ENCODE measurements around the gene PAQR3. TPM values are rescaled to one million over a fixed set of nuclear protein-coding genes. Genes with fewer than 3 reads are reported as not detected.
"Not testable (repeated sequence)": the region's sequence is repeated elsewhere in the genome, so short reads cannot be mapped to it uniquely, and the experiment has no call there.

The PAQR3 gene
- total RNA-seq, 4 donors from 2014 or later = 37.8 to 59.3 (median 42.8) TPM

- Histone ChIP-seq H3K27me3 (no peaks in the 10 kb centered on the region), H3K36me3 (peaks cover 11 to 71% (median 39%) of the 10 kb centered on the region in 4 donors), H3K4me3 (no peak overlapping the region), H3K27ac (replicated peaks in 1 of 4) (no peak overlapping the region), H3K9me3 (no peaks in the 10 kb centered on the region), H3K4me1 (no peaks in the 10 kb centered on the region)
- intact Hi-C loops (cut with DNase I) = no loop called here
- 77% methylated on average over 4 of the region's 4 CpGs for WGBS
- TF ChIP-seq POLR2A (IDR thresholded peaks at IDR 0.05; ENCODE audit: low read depth) (no peak), POLR2AphosphoS5 (IDR thresholded peaks at IDR 0.05) (no peak), CTCF (IDR thresholded peaks at IDR 0.05) (peak in 1 of 3 experiments; percentile 2), EP300 (IDR thresholded peaks at IDR 0.05) (no peak)
- DNase-seq (ENCODE audit: extremely low spot score) = no peak
Observed at GRCh38 chr4:78923464-78924312, 15.6 kb downstream of the PAQR3 start.

- no peak overlapping the region for H3K4me3 ChIP-seq
- H3K9me3 ChIP-seq = no peaks in the 10 kb centered on the region
- H3K36me3 ChIP-seq = peaks cover 7 to 64% (median 35%) of the 10 kb centered on the region in 4 donors
- no peaks in the 10 kb centered on the region for H3K27me3 ChIP-seq
- no peaks in the 10 kb centered on the region for H3K4me1 ChIP-seq
- TF ChIP-seq POLR2A (IDR thresholded peaks at IDR 0.05; ENCODE audit: low read depth) = no peak
- TF ChIP-seq EP300 (IDR thresholded peaks at IDR 0.05) = no peak
- TF ChIP-seq CTCF (IDR thresholded peaks at IDR 0.05) = no peak
- TF ChIP-seq POLR2AphosphoS5 (IDR thresholded peaks at IDR 0.05) = no peak
- WGBS = 88% methylated on average over 4 of the region's 4 CpGs
- intact Hi-C loops (cut with DNase I) = no loop called here
- H3K27ac ChIP-seq (replicated peaks in 1 of 4) = no peak overlapping the region
- DNase-seq (ENCODE audit: extremely low spot score) = no peak
Observed at GRCh38 chr4:78922207-78922606, 17.0 kb downstream of the PAQR3 start.

- peaks cover 5 to 36% (median 20%) of the 10 kb centered on the region in 4 donors for H3K36me3 ChIP-seq
- H3K4me1 ChIP-seq = no peaks in the 10 kb centered on the region
- DNase-seq (ENCODE audit: extremely low spot score) = no peak
- H3K27me3 ChIP-seq = no peaks in the 10 kb centered on the region
- no peaks in the 10 kb centered on the region for H3K9me3 ChIP-seq
- intact Hi-C loops (cut with DNase I) = no loop called here
- H3K27ac ChIP-seq (replicated peaks in 1 of 4) = no peak overlapping the region
- H3K4me3 ChIP-seq = no peak overlapping the region
- WGBS = 98% methylated on average over 2 of the region's 2 CpGs
- TF ChIP-seq POLR2AphosphoS5 (IDR thresholded peaks at IDR 0.05) (no peak), CTCF (IDR thresholded peaks at IDR 0.05) (no peak), POLR2A (IDR thresholded peaks at IDR 0.05; ENCODE audit: low read depth) (no peak), EP300 (IDR thresholded peaks at IDR 0.05) (no peak)
Observed at GRCh38 chr4:78910612-78911011, 28.6 kb downstream of the PAQR3 start.

- peaks cover 5 to 20% (median 18%) of the 10 kb centered on the region in 4 donors for H3K36me3 ChIP-seq
- intact Hi-C loops (cut with DNase I); H3K27ac ChIP-seq (replicated peaks in 1 of 4); H3K4me3 ChIP-seq; H3K9me3 ChIP-seq; DNase-seq (ENCODE audit: extremely low spot score); H3K4me1 ChIP-seq; H3K27me3 ChIP-seq: not testable (repeated sequence)
- WGBS = 98% methylated on average over 6 of the region's 6 CpGs
Observed at GRCh38 chr4:78908974-78909373, 30.3 kb downstream of the PAQR3 start.

GRCh38 chr4:78907638-78908037, 31.6 kb downstream of the PAQR3 start:
- Histone ChIP-seq H3K27ac (replicated peaks in 1 of 4) (no peak overlapping the region), H3K4me1 (no peaks in the 10 kb centered on the region), H3K36me3 (peaks cover 5 to 18% (median 17%) of the 10 kb centered on the region in 4 donors), H3K9me3 (no peaks in the 10 kb centered on the region), H3K27me3 (no peaks in the 10 kb centered on the region), H3K4me3 (no peak overlapping the region)
- WGBS = 93% methylated on average over 6 of the region's 6 CpGs
- intact Hi-C loops (cut with DNase I) = no loop called here
- no peak for TF ChIP-seq CTCF (IDR thresholded peaks at IDR 0.05)
- no peak for TF ChIP-seq EP300 (IDR thresholded peaks at IDR 0.05)
- no peak for TF ChIP-seq POLR2A (IDR thresholded peaks at IDR 0.05; ENCODE audit: low read depth)
- TF ChIP-seq POLR2AphosphoS5 (IDR thresholded peaks at IDR 0.05) = no peak
- DNase-seq (ENCODE audit: extremely low spot score) = no peak
